HG03066 (cell line): ENCODE data around the gene C20orf96.
"Not testable (repeated sequence)": the region's sequence is repeated elsewhere in the genome, so short reads cannot be mapped to it uniquely, and the experiment has no call there.

Source experiments
- ATAC-seq: cut with Tn5 transposase; IDR thresholded peaks from one replicate; pipeline ENCODE4 v1.9.1; 2021; ENCODE audit warnings: low read depth; ENCODE audit not compliant: unreplicated experiment

C20orf96 gene

GRCh38 chr20:251354-251753 lies 39.2 kb downstream of the C20orf96 start:
- no peak for ATAC-seq

- no peak for ATAC-seq
Observed at GRCh38 chr20:242905-243304, 47.6 kb downstream of the C20orf96 start.

- ATAC-seq, result no peak
Observed at GRCh38 chr20:237929-238328, 52.6 kb downstream of the C20orf96 start.

- ATAC-seq, result no peak
Observed at GRCh38 chr20:237489-237888, 53.1 kb downstream of the C20orf96 start.

GRCh38 chr20:235891-236290 lies 54.7 kb downstream of the C20orf96 start:
- no peak for ATAC-seq

GRCh38 chr20:227439-228105 lies 63.0 kb downstream of the C20orf96 start:
- no peak for ATAC-seq

GRCh38 chr20:226958-227357 lies 63.6 kb downstream of the C20orf96 start, which contains the start of gene DEFB129:
Gene DEFB129 (plus strand): TSS chr20:227258. CDS start chr20:227289, 31 bp downstream.
- no peak for ATAC-seq

GRCh38 chr20:225879-226278 lies 64.7 kb downstream of the C20orf96 start:
- not testable (repeated sequence) for ATAC-seq

- ATAC-seq, result no peak
Observed at GRCh38 chr20:221258-221830, 69.2 kb downstream of the C20orf96 start.
